Endometrium (tissue), 2 donors: Measurements from ENCODE around the gene TMEM25.
"Not testable (repeated sequence)": the region's sequence is repeated elsewhere in the genome, so short reads cannot be mapped to it uniquely, and the experiment has no call there.

ENCODE experiments used
- FAIRE-seq: peaks from 2 replicates; lab custom pipeline; 2012; peaks lifted over from hg19 to GRCh38; lab: Jason Lieb, UNC
- donor health status: control.
- donor health status: control.

The TMEM25 gene

GRCh38 chr11:118532852-118533768 is 2.1 kb downstream of the TMEM25 start:
- FAIRE-seq = no peak

GRCh38 chr11:118533769-118534729 is 3.1 kb downstream of the TMEM25 start:
- FAIRE-seq = no peak

- no peak for FAIRE-seq
Measured at GRCh38 chr11:118535261-118535660, 4.3 kb downstream of the TMEM25 start.

GRCh38 chr11:118536726-118537125 is 5.7 kb downstream of the TMEM25 start:
- FAIRE-seq = no peak

- FAIRE-seq = no peak
Measured at GRCh38 chr11:118537409-118537980, 6.5 kb downstream of the TMEM25 start.

- no peak for FAIRE-seq
Measured at GRCh38 chr11:118544010-118544646, 13.1 kb downstream of the TMEM25 start.

GRCh38 chr11:118544647-118545010 is 13.6 kb downstream of the TMEM25 start:
- FAIRE-seq = no peak

- no peak for FAIRE-seq
Measured at GRCh38 chr11:118545533-118545932, 14.5 kb downstream of the TMEM25 start.

GRCh38 chr11:118547132-118547531 is 16.1 kb downstream of the TMEM25 start:
- FAIRE-seq = no peak

- FAIRE-seq = no peak
Measured at GRCh38 chr11:118552341-118552740, 21.3 kb downstream of the TMEM25 start.

- no peak for FAIRE-seq
Measured at GRCh38 chr11:118560806-118561205, 29.8 kb downstream of the TMEM25 start.

GRCh38 chr11:118565051-118565450 is 34.1 kb downstream of the TMEM25 start:
- FAIRE-seq = no peak

GRCh38 chr11:118569670-118570069 is 38.7 kb downstream of the TMEM25 start:
- FAIRE-seq = no peak

GRCh38 chr11:118570787-118571186 is 39.8 kb downstream of the TMEM25 start:
- FAIRE-seq = no peak

- not testable (repeated sequence) for FAIRE-seq
Measured at GRCh38 chr11:118571701-118572060, 40.7 kb downstream of the TMEM25 start.

- no peak for FAIRE-seq
Measured at GRCh38 chr11:118572061-118572980, 41.3 kb downstream of the TMEM25 start, which contains the start of gene ARCN1. ARCN1 (plus strand) TSS chr11:118572409; CDS start chr11:118572548, 139 bp downstream.

- FAIRE-seq = no peak
Measured at GRCh38 chr11:118572981-118573550, 42.1 kb downstream of the TMEM25 start.

GRCh38 chr11:118574636-118575035 is 43.6 kb downstream of the TMEM25 start:
- no peak for FAIRE-seq

- FAIRE-seq = not testable (repeated sequence)
Measured at GRCh38 chr11:118577995-118578394, 47.0 kb downstream of the TMEM25 start.

GRCh38 chr11:118581057-118581456 is 50.1 kb downstream of the TMEM25 start:
- no peak for FAIRE-seq
